DMS114 treated with DMSO at 0.1 percent for 48 hours (cell line): ENCODE results near the gene SRPK1.

ENCODE experiments used
- DNase-seq: peaks from one replicate; lab custom pipeline; 2025; ENCODE audit not compliant: unreplicated experiment; lab: John Stamatoyannopoulos, UW

Gene SRPK1

GRCh38 chr6:35829306-35829705 is 91.6 kb downstream of the SRPK1 start:
- no peak for DNase-seq

- no peak for DNase-seq
Measured at GRCh38 chr6:35824552-35825192, 96.2 kb downstream of the SRPK1 start.

- no peak for DNase-seq
Measured at GRCh38 chr6:35823601-35824000, 97.3 kb downstream of the SRPK1 start.

- DNase-seq = no peak
Measured at GRCh38 chr6:35817515-35817914, 103.4 kb downstream of the SRPK1 start.

GRCh38 chr6:35811699-35811995 is 109.3 kb downstream of the SRPK1 start:
- no peak for DNase-seq

- DNase-seq = no peak
Measured at GRCh38 chr6:35810971-35811698, 109.8 kb downstream of the SRPK1 start.

GRCh38 chr6:35809809-35810208 is 111.1 kb downstream of the SRPK1 start:
- no peak for DNase-seq

GRCh38 chr6:35808688-35809087 is 112.2 kb downstream of the SRPK1 start:
- DNase-seq = no peak

- no peak for DNase-seq
Measured at GRCh38 chr6:35804996-35805736, 115.7 kb downstream of the SRPK1 start, which contains the start of gene LHFPL5. Gene LHFPL5 (plus strand): TSS chr6:35805352. CDS start chr6:35805671, 319 bp downstream.

- DNase-seq = no peak
Measured at GRCh38 chr6:35801148-35801547, 119.8 kb downstream of the SRPK1 start.

- no peak for DNase-seq
Measured at GRCh38 chr6:35798706-35799105, 122.2 kb downstream of the SRPK1 start.

- DNase-seq = no peak
Measured at GRCh38 chr6:35797837-35798526, 122.9 kb downstream of the SRPK1 start.

GRCh38 chr6:35796236-35796635 is 124.7 kb downstream of the SRPK1 start:
- DNase-seq = no peak

GRCh38 chr6:35795453-35796071 is 125.3 kb downstream of the SRPK1 start:
- DNase-seq = no peak

GRCh38 chr6:35794536-35795452 is 126.1 kb downstream of the SRPK1 start:
- DNase-seq = no peak

GRCh38 chr6:35790683-35791082 is 130.2 kb downstream of the SRPK1 start:
- no peak for DNase-seq

- DNase-seq = no peak
Measured at GRCh38 chr6:35788423-35788982, 132.4 kb downstream of the SRPK1 start.

- DNase-seq = no peak
Measured at GRCh38 chr6:35787266-35788218, 133.4 kb downstream of the SRPK1 start.

- DNase-seq = no peak
Measured at GRCh38 chr6:35786810-35787209, 134.1 kb downstream of the SRPK1 start.
